ENCODE data around the gene TPP1. TPM values are rescaled to one million over a fixed set of nuclear protein-coding genes. Genes with fewer than 3 reads are reported as not detected.

Gene TPP1
- total RNA-seq, 1 donor = 260 TPM

DNA sequence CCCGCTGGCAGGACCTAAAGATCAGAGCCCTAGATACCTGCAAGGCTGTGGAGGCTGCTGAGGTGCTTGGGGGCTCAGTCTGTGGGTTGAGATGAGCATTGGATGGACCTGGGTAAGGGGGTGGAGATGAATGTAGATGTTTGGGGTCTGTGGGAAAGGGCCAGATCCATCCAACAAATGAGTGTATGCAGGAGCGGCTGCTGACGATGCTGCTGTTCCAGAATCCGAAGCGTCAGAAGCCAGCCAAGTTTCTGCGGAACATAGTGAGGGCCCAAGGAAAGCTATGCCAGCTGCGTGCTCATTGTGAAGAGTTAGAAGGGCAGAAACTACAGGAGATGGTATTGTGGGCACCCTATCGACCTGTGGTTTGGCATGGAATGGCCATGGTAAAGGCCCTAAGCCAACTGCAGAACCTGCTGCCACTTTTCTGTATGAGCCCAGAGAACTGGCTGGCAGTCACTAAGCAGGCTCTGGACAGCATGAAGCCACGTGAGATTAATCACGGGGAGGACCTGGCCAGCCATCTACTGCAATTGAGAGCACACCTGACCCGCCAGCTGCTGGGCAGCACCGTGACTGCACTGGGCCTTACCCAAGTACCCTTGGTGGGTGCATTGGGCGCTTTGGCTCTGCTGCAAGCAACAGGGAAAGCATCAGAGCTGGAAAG is 52.4 kb downstream of the TPP1 start:
- DNase-seq (ENCODE audit: low read depth in 2 of 3, low spot score in 2 of 3) = no peak

DNA sequence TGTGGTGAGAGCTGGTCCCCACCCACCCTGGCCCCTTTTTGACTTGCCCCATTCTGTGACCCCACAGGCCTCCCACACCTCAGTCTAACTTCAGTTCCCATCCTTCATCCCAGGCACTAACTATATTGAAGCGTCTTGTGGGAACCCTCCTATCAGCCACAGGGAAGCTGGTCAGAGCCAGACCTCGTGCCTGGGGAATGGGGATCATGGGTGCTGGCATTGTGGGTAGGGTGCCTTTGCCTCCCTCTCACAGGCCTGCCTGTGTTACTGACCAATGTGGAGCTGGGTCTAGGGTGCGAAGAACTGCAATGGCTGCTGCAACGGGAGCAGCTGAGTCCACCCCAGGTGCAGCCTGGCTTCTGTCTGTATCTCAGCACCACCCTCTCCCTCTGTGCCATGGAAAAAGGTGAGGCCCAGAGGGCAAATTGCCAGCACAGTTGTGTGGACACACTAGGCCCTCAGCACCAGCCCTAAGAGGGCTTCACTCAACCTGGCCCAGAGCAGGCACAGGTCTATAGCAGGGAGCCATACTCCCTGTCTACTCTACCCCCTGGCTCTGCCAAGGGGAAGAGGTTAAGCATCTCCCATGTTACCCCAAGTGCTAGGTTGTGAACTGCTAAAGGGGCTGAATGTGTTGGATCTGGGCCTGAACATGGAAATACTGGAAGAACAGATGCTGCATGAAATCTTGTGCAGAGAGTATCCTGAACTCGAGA is 53.1 kb downstream of the TPP1 start:
- DNase-seq (ENCODE audit: low read depth in 2 of 3, low spot score in 2 of 3) = no peak

DNA sequence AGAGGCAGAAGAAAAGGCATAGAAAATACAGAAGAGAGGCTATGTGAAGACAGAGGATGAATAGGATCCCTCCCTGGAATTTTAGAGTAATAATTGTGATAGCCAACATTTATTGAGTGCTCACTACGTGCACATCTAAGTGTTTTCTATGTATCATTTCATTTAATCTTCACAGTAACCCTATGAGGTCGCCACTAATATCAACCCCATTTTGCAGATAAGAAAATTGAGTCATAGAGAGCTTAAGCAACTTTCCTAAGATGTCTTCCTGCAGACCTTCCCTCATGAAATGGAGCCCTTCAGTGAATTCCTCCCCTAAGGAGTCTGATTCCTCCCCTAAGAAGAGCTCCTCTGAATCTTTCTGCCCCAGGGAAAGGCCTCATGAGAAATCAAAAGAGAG is 53.9 kb downstream of the TPP1 start:
- DNase-seq (ENCODE audit: low read depth in 2 of 3, low spot score in 2 of 3) = no peak

DNA sequence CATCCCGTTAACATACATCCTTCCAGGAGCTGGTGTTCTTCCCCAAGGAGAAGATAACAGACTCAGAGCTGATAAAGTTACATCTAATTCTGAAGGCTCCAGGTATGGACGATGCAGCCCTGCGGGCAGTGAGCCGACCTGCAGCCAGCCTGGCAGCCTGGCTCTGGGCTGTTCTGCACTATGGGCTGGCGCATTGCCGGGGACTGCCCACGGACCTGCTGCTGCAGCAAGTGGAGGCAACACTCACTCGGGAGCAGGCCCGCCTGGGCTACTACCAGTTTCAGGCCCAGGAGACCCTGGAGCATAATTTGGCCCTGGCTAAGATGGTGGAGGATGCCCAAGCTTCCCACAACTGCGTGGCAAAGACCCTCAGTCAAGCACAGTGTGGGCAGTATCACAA is 55.6 kb downstream of the TPP1 start:
- no peak for DNase-seq (ENCODE audit: low read depth in 2 of 3, low spot score in 2 of 3)

DNA sequence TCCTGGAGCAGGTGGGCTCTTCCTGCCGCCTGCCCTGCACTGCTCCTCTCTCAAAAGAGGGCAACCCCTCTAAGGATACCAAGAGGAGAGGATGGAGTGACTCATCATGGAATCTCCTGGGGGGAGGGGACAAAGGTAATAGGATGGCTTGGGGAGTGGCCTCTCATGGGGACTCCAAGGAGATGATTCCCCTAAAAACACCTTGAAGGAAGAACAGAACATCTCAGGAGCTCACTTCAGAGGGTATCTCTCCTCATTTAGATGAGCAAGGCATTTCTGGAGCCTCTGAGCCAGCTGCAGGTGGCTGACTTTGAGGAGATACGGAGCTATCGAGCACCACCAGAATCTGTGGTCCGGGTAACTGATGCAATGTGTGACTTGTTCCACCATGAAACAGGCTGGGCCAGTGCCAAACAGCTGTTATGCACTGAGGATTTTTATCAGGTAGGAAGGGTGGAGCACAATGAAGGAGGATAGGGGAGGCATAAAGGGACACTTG is 56.1 kb downstream of the TPP1 start:
- DNase-seq (ENCODE audit: low read depth in 2 of 3, low spot score in 2 of 3) = no peak

Other genes with a start within 250 kb of the TPP1 start
- 14.0 TPM for gene SMPD1, start 228.9 kb downstream of the TPP1 start, total RNA-seq
- 23.7 TPM for gene APBB1, start 200.3 kb downstream of the TPP1 start, total RNA-seq
- 1.6 TPM for gene HPX, start 178.4 kb downstream of the TPP1 start, total RNA-seq
- gene TRIM3, start 145.5 kb downstream of the TPP1 start, total RNA-seq = 21.3 TPM
- 46.3 TPM for gene ARFIP2, start 138.1 kb downstream of the TPP1 start, total RNA-seq
- 83.2 TPM for gene TIMM10B, start 137.9 kb downstream of the TPP1 start, total RNA-seq
- gene DNHD1, start 122.1 kb downstream of the TPP1 start, total RNA-seq = 15.6 TPM
- 11.0 TPM for gene RRP8, start 15.8 kb downstream of the TPP1 start, total RNA-seq
- 107 TPM for gene ILK, start 15.6 kb downstream of the TPP1 start, total RNA-seq
- 37.7 TPM for gene TAF10, start 7.2 kb downstream of the TPP1 start, total RNA-seq
- 22.4 TPM for gene DCHS1, start 36.4 kb upstream of the TPP1 start, total RNA-seq
- 16.2 TPM for gene MRPL17, start 63.9 kb upstream of the TPP1 start, total RNA-seq
- 1.6 TPM for gene OR2AG2, start 152.6 kb upstream of the TPP1 start, total RNA-seq
- gene OR2AG1, start 163.6 kb upstream of the TPP1 start, total RNA-seq = under 0.01 TPM
- gene OR6A2, start 180.3 kb upstream of the TPP1 start, total RNA-seq = 2.4 TPM
- not detected for gene OR10A5, start 226.3 kb upstream of the TPP1 start, total RNA-seq
- under 0.01 TPM for gene OR10A2, start 243.6 kb upstream of the TPP1 start, total RNA-seq

Measured in hematopoietic multipotent progenitor cell (in vitro differentiated cells).